ENCODE data around the gene ITGA5.

ITGA5 gene

DNA sequence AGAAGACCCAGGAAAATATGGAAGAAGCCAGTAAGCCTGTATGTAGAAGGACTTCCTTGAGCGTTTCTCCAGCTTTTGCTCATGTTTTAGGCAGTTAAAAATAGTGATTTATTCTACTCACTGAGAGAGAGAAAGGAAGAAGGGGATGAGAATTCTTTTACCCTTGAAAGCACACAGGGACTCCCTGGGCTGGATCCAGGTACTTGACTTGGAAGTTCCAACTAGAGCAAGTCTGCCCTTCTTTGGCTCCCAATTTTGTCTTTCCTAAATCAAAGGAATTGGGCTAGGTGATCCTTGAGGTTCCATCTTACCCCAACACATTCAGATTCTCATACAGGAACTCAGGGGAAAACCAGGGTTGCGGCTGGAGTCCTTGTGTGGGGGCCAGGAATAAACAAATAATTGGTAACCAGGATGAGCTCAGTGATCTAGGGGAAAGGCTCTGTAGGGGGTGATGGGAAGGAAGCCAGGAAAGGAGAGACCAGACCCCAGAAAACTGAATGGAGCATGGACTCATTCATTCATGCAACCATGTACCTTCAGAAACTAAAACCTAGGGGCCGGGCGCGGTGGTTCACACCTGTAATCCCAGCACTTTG lies 11.5 kb upstream of the ITGA5 start:
- DNase-seq, result no peak

DNA sequence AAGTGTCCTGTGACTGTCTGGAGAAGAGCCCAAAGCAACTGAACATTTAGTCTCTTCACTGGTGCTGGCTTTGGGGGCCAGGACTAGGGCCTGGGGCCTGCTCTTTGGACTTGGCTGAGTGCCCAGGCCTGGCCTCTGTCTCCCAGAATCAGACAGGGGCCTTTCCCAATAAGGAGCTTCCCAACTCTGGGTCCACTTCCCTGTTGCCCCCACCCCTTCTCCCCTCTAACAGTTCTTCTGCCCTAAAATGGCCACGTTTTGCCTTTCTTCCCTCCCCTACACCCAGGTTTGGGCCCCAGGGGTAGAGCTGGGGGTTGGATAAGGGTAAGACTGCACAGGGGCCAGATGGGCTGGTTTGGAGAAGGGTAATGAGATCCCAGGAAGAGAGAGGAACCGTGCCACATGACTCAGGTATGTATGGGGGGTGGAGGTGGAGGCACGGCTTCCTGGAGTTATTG lies 10.0 kb upstream of the ITGA5 start:
- no peak for DNase-seq

DNA sequence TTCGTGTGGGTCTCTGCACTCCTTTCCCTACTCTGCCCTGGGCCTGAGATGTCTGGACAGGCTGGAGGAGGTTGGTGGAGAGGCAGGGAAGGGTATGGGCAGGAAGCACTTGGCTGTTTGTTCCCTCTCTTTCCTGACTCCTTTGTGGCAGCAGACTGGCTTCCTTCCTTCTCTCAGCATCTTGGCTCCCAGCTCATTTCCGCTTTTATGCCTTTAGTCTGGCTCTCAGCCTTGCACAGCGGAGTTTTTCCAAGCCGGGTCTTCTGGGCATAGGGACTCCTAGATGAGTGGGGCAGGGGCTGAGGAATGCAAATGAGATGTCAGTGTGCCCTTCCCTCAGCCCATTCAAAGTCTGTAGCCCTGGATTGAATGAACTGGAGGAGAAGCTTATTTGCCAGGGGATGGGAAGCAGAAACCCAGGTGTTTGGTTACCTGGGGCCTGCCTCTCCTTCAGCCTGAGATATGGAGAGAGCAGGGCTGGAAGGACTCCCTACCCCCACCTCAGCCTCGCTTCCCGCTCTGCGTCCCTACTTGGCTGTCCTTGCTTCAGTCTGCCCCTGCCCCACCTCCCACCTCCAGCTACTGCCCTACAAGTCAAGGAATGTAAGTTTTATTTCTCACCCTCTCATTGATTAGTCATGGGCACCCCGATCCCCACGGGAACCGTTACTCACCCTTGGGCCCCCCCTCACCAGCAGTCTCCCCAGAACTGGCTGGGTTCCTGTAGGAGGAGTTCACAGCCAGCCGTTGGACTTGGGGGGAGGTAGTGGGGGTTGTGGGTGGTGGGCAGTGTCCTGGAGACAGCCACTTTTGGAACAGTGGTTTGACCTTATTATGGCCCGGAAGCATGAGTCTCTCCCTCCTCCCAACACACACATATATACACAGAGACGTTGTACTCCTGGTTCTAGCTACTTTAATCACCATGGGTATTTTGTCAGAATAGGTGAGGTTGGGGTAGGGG lies 9.3 kb upstream of the ITGA5 start:
- no peak for DNase-seq

DNA sequence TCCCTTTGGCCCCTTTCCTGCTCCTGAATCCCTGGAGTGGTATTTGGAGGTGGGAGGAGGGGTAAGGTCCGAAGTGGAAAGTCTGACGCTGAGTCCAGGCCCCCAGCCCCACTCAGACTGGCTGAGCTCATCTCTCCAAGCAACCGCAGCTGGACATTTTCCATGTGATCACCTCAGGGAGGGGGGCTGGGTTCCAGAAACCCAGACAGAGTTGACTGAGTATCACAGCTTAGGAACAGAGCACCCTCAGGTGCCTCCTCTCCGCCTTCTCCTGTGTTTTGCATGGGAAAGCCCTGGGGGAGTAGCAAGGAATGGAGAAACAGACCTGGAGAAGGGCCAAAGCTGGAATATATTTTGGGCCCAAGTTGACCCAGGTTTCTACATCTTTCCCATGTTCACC lies 8.0 kb upstream of the ITGA5 start:
- DNase-seq, result no peak

DNA sequence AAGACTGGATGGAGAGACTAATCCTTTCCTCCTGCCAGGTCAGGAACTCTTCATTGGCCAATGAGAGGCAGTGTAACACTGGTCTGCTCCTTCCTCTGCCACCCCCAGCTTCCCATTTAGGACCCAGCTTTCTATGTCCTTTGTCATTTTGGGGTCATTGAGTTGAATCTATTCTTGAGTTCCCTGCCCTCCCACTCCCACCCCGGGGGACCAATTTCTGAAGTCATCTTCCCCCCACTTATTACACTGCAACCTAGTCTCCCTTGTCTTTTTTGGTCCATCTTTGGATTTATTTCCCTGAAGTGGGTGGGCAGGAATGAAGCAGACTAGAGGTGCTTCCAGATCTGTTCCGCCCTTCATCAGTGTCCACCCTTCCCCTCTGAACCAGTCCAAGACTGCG lies 7.6 kb upstream of the ITGA5 start:
- no peak for DNase-seq

DNA sequence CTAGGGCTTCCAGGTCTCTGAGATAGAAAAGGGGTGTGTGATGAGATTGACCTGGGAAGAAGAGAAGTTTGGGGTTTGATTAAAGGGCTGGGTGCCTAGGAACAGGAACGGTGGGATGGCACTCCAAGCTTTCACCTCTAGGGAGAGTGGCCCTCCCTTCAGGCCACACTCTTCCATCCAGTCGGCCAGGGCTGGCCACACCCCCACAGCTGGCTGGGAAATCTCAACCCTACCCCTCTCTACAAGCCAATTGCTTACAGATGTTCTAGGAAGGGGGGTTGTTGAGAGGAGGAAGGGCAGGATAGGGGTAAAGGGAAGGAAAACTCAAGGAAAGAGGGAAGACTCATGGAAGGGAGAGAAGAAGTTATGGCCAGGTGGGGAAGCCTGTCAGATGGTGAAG lies 6.6 kb upstream of the ITGA5 start:
- DNase-seq, result no peak

DNA sequence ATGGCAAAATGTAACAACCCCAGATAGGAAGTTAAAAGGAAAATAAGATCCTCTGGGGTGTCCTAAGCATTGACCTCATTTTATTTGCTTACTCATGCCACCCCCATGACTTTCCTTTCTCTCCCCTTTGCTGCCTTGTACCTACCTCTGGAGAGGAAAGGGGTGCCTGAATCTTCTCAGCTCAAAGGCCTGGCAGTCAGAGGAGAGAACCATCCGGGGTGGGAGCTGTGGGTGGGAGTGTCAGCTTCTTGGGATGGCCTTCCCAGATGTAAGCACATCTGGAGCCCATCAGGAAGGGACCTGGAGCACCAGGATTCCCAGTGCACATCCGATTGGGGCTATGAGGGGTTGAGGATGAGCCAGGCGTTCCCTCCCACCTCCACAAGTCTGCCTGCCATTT lies 5.2 kb upstream of the ITGA5 start:
- DNase-seq, result no peak

DNA sequence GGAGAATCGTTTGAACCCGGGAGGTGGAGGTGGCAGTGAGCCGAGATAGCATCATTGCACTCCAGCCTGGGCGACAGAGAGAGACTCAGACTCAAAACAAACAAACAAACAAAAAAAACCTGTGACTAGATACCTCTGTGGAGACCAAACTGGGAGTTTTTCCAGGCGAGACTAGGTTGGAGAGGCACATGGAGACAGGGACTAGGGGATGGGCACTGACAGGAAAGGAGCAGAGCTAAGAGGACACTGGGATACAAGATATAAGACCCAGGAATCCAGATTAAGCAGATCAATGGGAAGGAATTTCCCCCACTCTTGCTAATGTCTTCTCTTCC lies 4.7 kb upstream of the ITGA5 start:
- DNase-seq, result no peak

DNA sequence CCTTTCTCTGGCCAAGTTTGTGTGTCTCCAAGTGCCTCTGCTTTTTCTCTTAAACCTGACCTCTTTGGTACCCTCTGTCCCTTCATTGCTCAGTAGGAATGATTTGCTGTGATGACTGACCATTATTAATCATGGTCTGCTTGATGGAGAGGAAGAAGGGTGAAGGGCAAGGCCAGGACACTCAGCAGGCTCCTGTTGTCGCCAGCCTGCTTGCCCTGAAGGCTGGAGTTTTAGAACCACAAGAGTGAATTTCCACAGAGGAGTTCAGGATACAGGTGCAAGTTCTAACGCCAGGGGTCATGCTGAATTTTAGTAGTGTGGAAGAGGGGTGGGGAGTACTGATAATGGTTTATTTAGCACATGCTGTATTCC lies 2.8 kb upstream of the ITGA5 start:
- DNase-seq, result no peak

DNA sequence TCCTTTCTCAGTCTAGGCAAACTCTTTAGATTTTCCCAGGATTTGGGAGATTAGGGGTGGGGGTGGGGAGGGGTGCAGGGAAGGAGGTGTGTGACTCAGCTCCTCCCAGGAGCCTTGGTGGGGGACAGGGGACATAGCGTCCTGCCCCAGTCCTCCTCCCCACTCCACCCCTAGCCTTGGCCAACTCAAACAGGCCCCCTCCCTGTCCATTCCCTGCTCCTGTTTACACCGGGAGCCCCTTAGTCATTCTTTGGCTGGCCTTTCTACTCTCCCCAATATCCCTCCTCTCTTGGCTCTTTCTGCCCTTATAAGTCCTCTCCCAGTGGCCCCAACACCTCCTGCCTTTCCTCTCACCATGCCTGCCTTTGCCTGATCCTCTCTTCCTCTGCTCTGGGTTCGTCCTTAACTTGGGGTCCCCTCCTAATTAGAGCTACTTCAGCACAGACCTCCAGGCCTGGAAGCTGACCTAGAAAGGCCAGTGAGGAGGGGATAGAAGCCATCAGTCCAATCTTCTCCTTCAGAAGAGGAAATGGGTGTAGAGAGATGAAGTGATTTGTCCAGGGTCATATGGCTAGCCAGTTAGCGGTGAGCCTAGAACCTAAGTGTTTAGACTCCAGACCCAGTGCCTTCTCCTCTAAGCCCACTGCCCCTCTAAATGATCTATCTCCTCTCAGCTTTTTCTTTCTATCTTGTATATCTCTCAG lies 2.3 kb upstream of the ITGA5 start:
- DNase-seq, result no peak

DNA sequence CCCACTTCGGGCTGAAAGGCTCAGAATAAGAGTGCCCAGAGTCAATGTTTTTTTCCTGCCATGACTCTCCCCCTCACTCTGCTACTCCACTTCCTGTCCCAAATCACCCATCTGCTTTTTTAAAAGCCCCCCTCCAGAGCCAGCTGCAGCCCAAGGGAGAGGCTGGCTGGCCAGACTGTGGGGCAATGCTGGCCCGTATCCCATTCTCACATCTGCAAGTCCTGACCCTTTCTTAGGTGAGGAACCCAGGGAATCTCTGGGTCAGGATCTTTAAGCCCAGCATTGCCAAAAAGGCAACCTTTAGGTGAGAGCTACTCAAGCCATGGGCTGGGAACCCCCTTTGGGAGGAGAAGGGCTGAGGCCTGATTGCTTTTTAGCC lies 1.7 kb upstream of the ITGA5 start:
- no peak for DNase-seq

DNA sequence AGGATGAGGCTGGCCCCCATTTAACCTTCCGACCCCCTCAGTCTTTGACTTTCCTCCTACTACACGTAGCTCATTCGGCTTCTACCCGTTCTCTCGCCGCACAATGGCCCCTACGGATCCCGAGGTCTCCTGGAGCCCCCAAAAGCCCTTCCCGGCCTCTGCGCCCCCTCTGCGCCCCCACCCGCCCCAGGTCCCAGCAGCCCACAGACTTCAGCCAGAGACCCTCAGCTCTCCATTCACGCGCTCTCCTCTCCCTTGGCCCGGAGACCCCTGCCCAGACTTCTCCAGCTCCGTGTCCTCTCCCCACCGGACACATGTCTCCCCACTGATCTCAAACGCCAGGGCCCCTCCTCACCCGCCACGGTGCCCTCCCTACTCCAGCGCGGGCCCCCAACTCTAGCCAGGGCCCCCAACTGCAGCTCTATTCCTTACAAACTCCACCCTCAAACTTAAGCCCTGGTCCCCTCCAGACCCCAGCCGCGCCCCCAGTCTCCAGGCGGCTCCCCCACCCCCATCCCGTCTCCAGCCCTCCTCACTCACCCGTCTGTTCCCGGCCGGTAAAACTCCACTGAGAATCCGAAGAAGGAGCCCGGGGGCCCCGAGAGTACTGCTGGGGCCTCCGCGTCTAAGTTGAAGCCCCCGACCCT lies 502 bp downstream of the ITGA5 start:
- DNase-seq, result no peak

DNA sequence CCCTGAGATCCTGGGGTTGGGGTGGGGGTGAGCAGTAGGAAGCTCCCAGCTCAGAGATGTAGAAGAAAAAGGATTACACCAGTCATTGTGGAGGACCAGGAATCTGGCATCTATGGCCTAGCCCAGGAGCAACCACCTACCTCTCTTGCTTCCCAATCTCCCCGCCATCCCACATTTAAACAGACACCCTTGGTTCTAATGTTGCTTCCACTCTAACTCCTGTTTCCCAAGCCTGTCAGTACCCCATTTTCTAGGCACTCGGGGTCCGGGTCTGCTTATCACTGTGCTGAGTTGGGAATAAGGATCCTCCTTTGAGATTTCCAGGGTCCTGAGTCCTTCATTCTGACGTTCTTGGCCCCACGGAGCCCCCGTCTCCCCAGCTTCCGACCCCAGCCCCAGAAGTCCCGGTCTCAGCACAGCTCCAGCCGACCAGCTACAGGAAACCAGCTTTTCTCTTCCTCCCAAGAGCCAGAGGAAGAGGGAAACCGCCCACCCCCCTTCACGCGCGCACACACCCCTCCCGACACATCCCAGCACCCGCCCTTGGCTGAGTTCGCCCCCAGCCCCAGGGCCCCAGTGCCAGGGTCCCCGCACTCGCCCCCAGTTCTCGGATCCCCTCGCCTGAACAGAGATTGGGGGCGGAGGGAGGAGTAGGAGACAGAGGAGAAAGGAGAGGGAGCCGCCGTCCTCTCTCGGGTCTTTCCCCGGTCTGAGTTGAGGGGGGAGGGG lies 1.2 kb downstream of the ITGA5 start:
- no peak for DNase-seq

DNA sequence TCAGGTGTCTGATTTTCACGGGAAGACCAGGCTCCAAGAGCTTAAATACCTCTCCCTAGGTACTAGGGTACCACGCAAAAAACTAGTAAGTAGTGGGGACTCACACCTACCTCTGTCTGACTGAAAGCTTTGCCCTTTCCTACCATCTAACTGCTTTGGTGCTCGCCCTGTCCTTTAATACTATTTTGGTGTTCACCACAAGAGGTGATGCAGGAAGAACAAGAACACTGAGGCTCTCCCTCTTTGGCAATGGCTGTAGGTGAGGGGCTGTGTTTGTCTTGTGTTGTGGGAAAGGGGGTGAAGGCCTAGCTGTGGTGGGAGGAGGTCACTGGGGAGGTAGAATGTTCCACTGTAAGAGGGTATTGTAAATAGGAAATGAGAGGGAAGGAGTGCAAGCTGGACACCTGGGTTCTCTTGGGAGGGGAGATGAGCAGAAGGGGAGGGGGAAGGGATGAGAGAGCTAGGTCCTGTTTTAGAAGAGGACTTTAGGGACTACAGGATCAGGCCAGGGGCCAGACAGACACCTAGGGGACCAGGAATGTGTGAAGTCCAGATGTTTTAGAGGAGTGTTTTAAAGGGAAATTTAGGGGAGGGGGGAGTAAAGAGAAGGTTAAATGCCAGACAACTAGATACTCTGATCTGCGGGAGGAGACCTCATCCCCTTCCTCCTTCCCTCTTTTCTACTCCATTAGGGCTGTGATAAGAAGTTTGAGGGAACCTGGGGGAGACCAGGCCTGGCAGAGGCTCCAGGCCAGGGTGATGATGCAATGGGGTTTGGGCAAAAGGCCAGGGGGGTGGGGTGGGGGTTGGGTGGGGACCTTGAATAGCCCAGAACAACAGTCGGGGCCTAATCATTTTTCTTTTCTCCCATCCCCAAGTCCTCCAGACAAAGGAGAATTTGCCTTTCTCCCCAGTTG lies 2.1 kb downstream of the ITGA5 start:
- no peak for DNase-seq

DNA sequence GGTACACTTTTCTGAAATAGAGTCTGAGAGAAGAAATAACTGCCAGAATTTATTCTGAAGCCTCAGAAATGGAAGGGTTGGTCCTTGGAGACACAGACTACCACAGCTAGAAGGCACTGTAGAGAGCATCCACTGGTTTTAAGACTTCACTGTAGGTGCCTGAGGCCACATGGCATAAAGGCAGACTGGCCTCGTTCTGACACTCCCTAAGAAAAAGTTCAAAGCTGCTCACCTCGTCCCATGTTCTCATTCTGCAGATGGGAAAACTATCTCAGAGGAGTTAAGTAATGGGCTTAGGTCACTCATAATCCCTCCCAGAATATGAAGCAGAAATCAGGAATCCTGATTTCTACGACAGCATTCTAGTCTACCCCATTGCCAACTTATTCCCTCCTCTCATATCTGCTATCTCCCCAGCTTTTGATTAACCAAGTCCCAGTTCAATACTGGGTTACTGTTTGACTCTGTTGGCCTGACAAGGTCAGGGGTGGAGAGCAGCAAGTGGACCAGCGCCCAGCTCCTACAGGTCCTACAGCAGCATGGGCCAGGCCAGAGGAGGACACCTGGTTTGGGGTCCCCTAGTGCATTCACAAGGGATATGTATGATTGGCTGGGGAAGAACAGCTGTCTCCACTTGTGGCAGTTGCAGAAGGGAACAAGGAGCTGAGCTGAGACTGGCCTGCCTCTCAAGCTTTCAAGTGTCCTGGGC lies 3.7 kb downstream of the ITGA5 start:
- DNase-seq, result no peak

DNA sequence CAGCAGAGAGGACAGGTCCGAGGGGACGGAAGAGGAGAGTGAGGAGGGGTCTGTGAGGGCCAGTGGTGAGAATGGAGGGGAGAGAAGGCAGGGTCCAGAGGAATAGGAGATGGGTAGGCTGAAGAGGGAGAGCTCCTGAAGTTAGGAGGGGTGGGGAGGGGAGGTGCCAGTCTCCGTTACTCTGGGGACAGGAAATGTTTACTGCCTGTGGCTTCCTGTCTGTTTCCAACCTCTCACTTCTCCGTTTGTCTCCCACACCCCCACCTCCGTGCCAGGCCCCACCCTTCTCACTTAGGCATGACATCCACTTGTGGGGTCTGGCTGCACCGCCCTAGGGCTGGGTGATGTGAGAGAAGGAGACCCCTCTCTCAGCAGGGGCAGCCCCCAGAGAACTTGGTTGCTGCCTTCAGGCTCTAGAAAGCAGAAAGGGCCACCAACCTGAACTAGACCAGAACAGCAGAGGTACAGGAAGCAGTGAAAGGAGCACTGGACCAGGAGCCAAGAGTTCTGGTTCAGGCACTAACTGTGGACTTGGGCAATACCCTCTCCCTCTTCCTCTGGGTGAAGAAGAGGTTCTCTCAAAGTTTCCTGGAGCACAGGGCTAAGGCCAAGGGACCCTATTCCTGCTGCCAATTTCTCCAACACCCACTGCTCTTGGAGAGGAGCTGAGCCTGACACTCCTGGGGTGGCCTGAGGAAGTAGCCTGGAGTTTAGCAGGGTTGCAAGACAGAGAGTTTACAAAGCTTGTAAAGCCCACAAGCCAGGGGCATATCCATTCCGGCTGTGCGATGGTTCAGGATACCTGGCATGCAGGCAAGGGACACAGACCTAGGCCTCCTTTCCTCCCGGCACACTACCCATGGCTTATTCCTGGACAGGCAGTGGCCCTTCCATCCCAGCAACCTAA lies 5.5 kb downstream of the ITGA5 start:
- DNase-seq, result no peak

DNA sequence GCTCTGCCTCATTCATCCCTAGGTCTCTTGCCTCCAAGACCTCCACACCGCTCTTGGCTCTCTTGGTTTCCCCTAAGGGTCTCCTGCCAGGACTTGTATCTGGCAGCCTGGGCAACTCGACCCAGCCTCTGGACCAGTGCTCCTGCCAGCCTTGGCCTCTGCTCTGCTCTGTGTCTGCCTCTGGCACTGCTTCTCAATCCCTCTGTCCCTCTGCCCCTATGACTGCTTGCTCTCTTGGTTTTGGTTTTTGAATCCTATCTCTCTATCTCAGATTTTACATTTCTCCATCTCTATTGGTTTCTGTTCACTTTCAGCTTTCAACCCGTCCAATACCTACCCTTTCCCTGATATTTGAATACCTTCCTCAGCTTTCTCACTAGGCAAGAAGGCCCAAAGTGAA lies 6.3 kb downstream of the ITGA5 start:
- no peak for DNase-seq

DNA sequence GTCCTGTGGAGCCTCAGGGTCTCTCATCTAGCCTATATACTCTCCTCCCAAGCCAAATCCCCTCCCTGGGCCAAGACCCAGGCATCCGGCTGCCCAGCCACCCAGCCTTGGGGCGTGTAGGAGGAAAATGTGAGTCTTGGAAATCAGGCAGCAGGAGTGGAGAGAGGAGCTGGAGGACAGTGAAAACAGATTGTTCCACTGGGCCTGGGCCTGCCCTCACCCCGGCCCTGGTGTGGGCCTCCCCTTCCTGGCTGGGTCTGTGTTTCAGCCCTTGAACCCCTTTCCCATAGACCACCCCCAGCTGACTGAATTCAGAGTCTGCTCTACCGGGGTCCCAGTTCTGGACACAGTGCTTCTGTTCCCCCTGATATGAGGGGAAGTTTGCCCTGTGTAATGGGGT lies 6.7 kb downstream of the ITGA5 start:
- DNase-seq, result no peak

DNA sequence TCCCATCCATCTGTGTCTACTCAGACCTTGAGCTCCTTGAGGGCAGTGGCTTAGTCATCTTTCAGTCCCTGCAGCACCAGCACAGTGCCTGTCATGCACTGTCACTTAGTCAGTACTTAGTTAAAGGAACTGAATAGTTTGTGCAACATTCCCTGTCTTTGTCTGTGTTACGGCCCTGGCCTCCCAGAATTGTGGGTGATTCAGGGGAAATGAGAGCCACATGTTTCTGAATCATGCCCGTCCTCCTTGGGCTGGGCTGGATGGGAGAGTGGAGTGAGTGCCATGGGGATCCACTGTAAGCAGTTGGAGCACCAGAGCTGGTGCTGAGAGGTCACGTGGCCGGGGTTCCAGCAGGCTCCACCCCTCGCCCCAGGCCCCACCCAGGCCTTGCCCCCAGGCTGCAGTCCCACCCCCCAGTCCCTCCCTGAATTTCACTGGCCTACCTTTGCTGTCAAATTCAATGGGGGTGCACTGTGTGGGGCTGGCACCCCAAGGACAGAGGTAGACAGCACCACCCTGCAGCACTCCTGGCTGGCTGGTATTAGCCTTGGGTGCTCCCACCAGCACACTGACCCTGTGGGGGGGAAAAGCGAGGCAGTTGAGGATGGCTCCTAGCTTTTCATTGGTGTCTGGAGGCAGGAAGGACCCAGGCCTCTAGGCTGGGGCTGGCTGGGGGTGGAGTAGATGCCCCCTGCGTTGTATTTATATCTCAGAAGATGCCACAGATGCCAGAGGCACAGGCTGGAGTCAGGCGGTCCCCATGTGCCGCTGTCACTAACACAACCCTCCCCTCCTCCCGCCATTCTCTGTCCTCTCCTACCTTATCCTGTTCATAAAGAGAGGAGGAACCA lies 7.5 kb downstream of the ITGA5 start:
- DNase-seq, result no peak
